Tibial nerve (tissue), 4 donors: ENCODE measurements around the gene SEC14L5.

Experiments used
- CTCF ChIP-seq, 5 experiments: fragments of 200-600 bp in 3 of 5; fragments of 450-650 bp in 2 of 5; sonication (generic) in 3 of 5; IDR thresholded peaks; one replicate each; pipeline ENCODE4 v1.5.1; 2016 to 2019; ENCODE audit warnings: antibody characterized with exemption in 5 of 5, mild to moderate bottlenecking in 3 of 5, moderate library complexity in 2 of 5
- EP300 ChIP-seq, 2 donors: sonication (generic); formaldehyde crosslinking; IDR thresholded peaks; one replicate each; pipeline ENCODE4 v1.6.1; 2017; ENCODE audit warnings: antibody characterized with exemption in 2 of 2, mild to moderate bottlenecking in 1 of 2
- POLR2A ChIP-seq, 2 donors: fragments of 450-650 bp; IDR thresholded peaks; one replicate each; pipeline ENCODE4 v1.6.1; 2017; ENCODE audit warnings: antibody characterized with exemption in 2 of 2, mild to moderate bottlenecking in 2 of 2, moderate library complexity in 2 of 2

DNA sequence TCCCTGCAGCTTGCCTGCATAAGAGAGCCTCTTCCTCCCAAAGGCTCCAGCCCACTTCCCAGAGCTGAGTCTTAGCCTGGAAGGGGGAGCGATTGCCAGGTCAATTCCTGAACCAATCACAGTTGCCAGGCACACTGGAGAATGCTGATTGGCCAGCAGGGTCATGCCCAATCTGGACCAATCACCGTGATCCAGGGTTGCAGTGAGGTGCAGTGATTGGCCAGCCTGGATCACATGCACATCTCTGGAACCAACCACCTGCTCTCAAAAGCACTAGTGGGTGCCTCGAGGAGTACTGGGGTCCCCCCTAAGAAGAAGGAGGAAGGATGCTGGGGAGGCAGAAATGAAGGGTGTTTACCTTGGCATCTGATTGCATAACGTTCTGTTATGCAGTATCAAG lies 57.2 kb downstream of the SEC14L5 start:
- TF ChIP-seq POLR2A (IDR thresholded peaks at IDR 0.05) (no peak), CTCF (IDR thresholded peaks at IDR 0.05) (no peak), EP300 (IDR thresholded peaks at IDR 0.05) (no peak)
